ENCODE results near the gene RECQL5. TPM values are rescaled to one million over a fixed set of nuclear protein-coding genes. Genes with fewer than 3 reads are reported as not detected.
A peak's percentile ranks its signal among the peaks of the same experiment; 100 is the strongest.

The RECQL5 gene
- total and polyA plus RNA-seq, 2 experiments from 2014 or later: 23.1 to 44.4 TPM

GRCh38 chr17:75621489-75621888 is 45.5 kb downstream of the RECQL5 start:
- H3K27me3 ChIP-seq: no peaks in the 10 kb centered on the region
- no peaks in the 10 kb centered on the region for H3K9me2 ChIP-seq (replicated peaks; ENCODE audit: insufficient read depth)
- TF ChIP-seq EZH2 (IDR thresholded peaks at IDR 0.05; ENCODE audit: borderline replicate concordance): no peak
- TF ChIP-seq CTCF (IDR thresholded peaks at IDR 0.05; ENCODE audit: poor library complexity): no peak
- no peak for TF ChIP-seq EZH2phosphoT487 (IDR thresholded peaks at IDR 0.05; ENCODE audit: low read depth, severe bottlenecking, unreplicated experiment)
- no peaks in the 10 kb centered on the region for H3K9me3 ChIP-seq (ENCODE audit: low read depth)
- no peaks in the 10 kb centered on the region for H3K4me1 ChIP-seq (ENCODE audit: insufficient read depth)
- no peak overlapping the region for H3K4me2 ChIP-seq
- 95% methylated on average over 4 of the region's 4 CpGs for WGBS (ENCODE audit: low lambda C conversion rate, missing lambda C conversion rate)
- no peak overlapping the region for H2AFZ ChIP-seq
- DNase-seq (ENCODE audit: low spot score): no peak
- no peaks in the 10 kb centered on the region for H3K36me3 ChIP-seq (replicated peaks; ENCODE audit: insufficient read depth, low read depth)
- no peak overlapping the region for H3K4me3 ChIP-seq
- no peaks in the 10 kb centered on the region for H4K20me1 ChIP-seq (ENCODE audit: insufficient read depth, poor library complexity, severe bottlenecking)
- H3K27ac ChIP-seq: no peak overlapping the region
- H3K79me2 ChIP-seq: no peaks in the 10 kb centered on the region

GRCh38 chr17:75619506-75620431 is 47.2 kb downstream of the RECQL5 start:
- no peaks in the 10 kb centered on the region for H3K36me3 ChIP-seq (replicated peaks; ENCODE audit: insufficient read depth, low read depth)
- H3K27me3 ChIP-seq: no peaks in the 10 kb centered on the region
- H2AFZ ChIP-seq: no peak overlapping the region
- no peak for TF ChIP-seq EZH2 (IDR thresholded peaks at IDR 0.05; ENCODE audit: borderline replicate concordance)
- TF ChIP-seq EZH2phosphoT487 (IDR thresholded peaks at IDR 0.05; ENCODE audit: low read depth, severe bottlenecking, unreplicated experiment): no peak
- TF ChIP-seq CTCF (IDR thresholded peaks at IDR 0.05; ENCODE audit: poor library complexity): peak; percentile 39
- H3K4me1 ChIP-seq (ENCODE audit: insufficient read depth): no peaks in the 10 kb centered on the region
- no peaks in the 10 kb centered on the region for H3K79me2 ChIP-seq
- no peak for DNase-seq (ENCODE audit: low spot score)
- H3K4me2 ChIP-seq: no peak overlapping the region
- H3K27ac ChIP-seq: no peak overlapping the region
- H3K9me2 ChIP-seq (replicated peaks; ENCODE audit: insufficient read depth): no peaks in the 10 kb centered on the region
- no peaks in the 10 kb centered on the region for H3K9me3 ChIP-seq (ENCODE audit: low read depth)
- H4K20me1 ChIP-seq (ENCODE audit: insufficient read depth, poor library complexity, severe bottlenecking): no peaks in the 10 kb centered on the region
- H3K4me3 ChIP-seq: no peak overlapping the region
- WGBS (ENCODE audit: low lambda C conversion rate, missing lambda C conversion rate): 85% methylated on average over 34 of the region's 36 CpGs

GRCh38 chr17:75617675-75618074 is 49.3 kb downstream of the RECQL5 start:
- no peaks in the 10 kb centered on the region for H3K36me3 ChIP-seq (replicated peaks; ENCODE audit: insufficient read depth, low read depth)

More at GRCh38 chr17:75617675-75618074, 49.3 kb downstream of the RECQL5 start:
- Histone ChIP-seq H3K4me2 (no peak overlapping the region), H3K79me2 (no peaks in the 10 kb centered on the region), H3K9me2 (replicated peaks; ENCODE audit: insufficient read depth) (no peaks in the 10 kb centered on the region), H3K4me1 (ENCODE audit: insufficient read depth) (no peaks in the 10 kb centered on the region), H3K27ac (no peak overlapping the region), H2AFZ (no peak overlapping the region), H4K20me1 (ENCODE audit: insufficient read depth, poor library complexity, severe bottlenecking) (no peaks in the 10 kb centered on the region), H3K9me3 (ENCODE audit: low read depth) (no peaks in the 10 kb centered on the region), H3K4me3 (no peak overlapping the region), H3K27me3 (no peaks in the 10 kb centered on the region)
- DNase-seq (ENCODE audit: low spot score): no peak
- no peak for TF ChIP-seq EZH2 (IDR thresholded peaks at IDR 0.05; ENCODE audit: borderline replicate concordance)
- no peak for TF ChIP-seq EZH2phosphoT487 (IDR thresholded peaks at IDR 0.05; ENCODE audit: low read depth, severe bottlenecking, unreplicated experiment)
- no peak for TF ChIP-seq CTCF (IDR thresholded peaks at IDR 0.05; ENCODE audit: poor library complexity)
- whole genome bisulfite sequencing (ENCODE audit: low lambda C conversion rate, missing lambda C conversion rate): 84% methylated on average over 11 of the region's 11 CpGs
